Muscle of back (tissue), 11 donors: ENCODE results near the gene USP2. TPM values are rescaled to one million over a fixed set of nuclear protein-coding genes. Genes with fewer than 3 reads are reported as not detected.

Experiments
- DNase-seq, 3 donors: peaks; one replicate each; pipeline versions ENCODE4 v3.0.0 to v3.0.0-alpha.2; 2013
- polyA plus RNA-seq, 10 donors: library from polyadenylated mRNA; unstranded; fragments of 120-200 nt; gene quantifications; one replicate each; pipeline ENCODE4 v1.2.1, GENCODE V29; 2013; ENCODE audit not compliant: insufficient read length in 10 of 10

The USP2 gene
- polyA plus RNA-seq, 10 donors, result 18.1 to 66.0 (median 44.8) TPM

GRCh38 chr11:119363851-119364590, 17.5 kb downstream of the USP2 start:
- DNase-seq, result peak; percentile 56 to 74 (median 73)

GRCh38 chr11:119363081-119363850, 18.2 kb downstream of the USP2 start:
- DNase-seq, result no peak

GRCh38 chr11:119362741-119363080, 18.8 kb downstream of the USP2 start:
- no peak for DNase-seq

- no peak for DNase-seq
Measured at GRCh38 chr11:119361941-119362725, 19.4 kb downstream of the USP2 start.

- peak in 2 of 3 donors; percentile 60 to 83 for DNase-seq
Measured at GRCh38 chr11:119361056-119361787, 20.3 kb downstream of the USP2 start.

- DNase-seq, result no peak
Measured at GRCh38 chr11:119359365-119360214, 21.9 kb downstream of the USP2 start.

- no peak for DNase-seq
Measured at GRCh38 chr11:119357074-119357473, 24.4 kb downstream of the USP2 start.

GRCh38 chr11:119356349-119357031, 25.0 kb downstream of the USP2 start:
- peak; percentile 67 to 94 (median 90) for DNase-seq

GRCh38 chr11:119355091-119355843, 26.2 kb downstream of the USP2 start:
- DNase-seq, result no peak

GRCh38 chr11:119352857-119353260, 28.6 kb downstream of the USP2 start:
- peak in 1 of 3 donors; percentile 74 for DNase-seq

GRCh38 chr11:119351232-119351631, 30.3 kb downstream of the USP2 start:
- DNase-seq, result no peak

GRCh38 chr11:119350302-119350701, 31.2 kb downstream of the USP2 start:
- no peak for DNase-seq

GRCh38 chr11:119347940-119348605, 33.4 kb downstream of the USP2 start:
- DNase-seq, result peak in 1 of 3 donors; percentile 68

GRCh38 chr11:119347242-119347641, 34.2 kb downstream of the USP2 start:
- peak in 1 of 3 donors; percentile 32 for DNase-seq

- DNase-seq, result peak in 1 of 3 donors; percentile 3
Measured at GRCh38 chr11:119346605-119347004, 34.9 kb downstream of the USP2 start, which contains the start of gene MFRP. Gene MFRP (minus strand): TSS chr11:119346705. CDS start chr11:119346513, 192 bp downstream.

- DNase-seq, result no peak
Measured at GRCh38 chr11:119345685-119346084, 35.8 kb downstream of the USP2 start.

- peak in 1 of 3 donors; percentile 19 for DNase-seq
Measured at GRCh38 chr11:119344291-119345010, 37.0 kb downstream of the USP2 start.

- peak in 1 of 3 donors; percentile 1 for DNase-seq
Measured at GRCh38 chr11:119343726-119344125, 37.8 kb downstream of the USP2 start.
